MCF 10A (cell line): ENCODE results near the gene HACL1. TPM values are rescaled to one million over a fixed set of nuclear protein-coding genes. Genes with fewer than 3 reads are reported as not detected.

Experiments used
- Bru-seq: library from RNA; stranded (reverse); fragments of 400-500 nt; gene quantifications from one replicate; lab custom pipeline; 2021; lab: Mats Ljungman, UMichigan
- BruChase-seq, 2 experiments: library from RNA; stranded (reverse); fragments of 400-500 nt; gene quantifications; one replicate each; lab custom pipeline; 2021; lab: Mats Ljungman, UMichigan
- BruUV-seq: library from RNA; stranded (reverse); fragments of 400-500 nt; replicated peaks from 2 replicates; lab custom pipeline; 2021; lab: Mats Ljungman, UMichigan
- CTCF ChIA-PET: fragments of 300-600 bp; sonication (Branson Sonifier 250); formaldehyde crosslinking; extraction: SDS; loops from one replicate; lab custom pipeline; 2021; ENCODE audit warnings: antibody characterized with exemption, inconsistent platforms; lab: Yijun Ruan, JAX
- POLR2A ChIA-PET: fragments of 300-600, 350-650 bp; sonication (Branson Sonifier 250); formaldehyde crosslinking; extraction: SDS; loops from one replicate; lab custom pipeline; 2020; ENCODE audit warnings: antibody characterized with exemption, inconsistent platforms; lab: Yijun Ruan, JAX
- DNase-seq: peaks from one replicate; pipeline ENCODE4 v3.0.0-alpha.2; 2018; ENCODE audit not compliant: unreplicated experiment
- H3K27ac Mint-ChIP-seq: one replicate; pipeline ENCODE4 v1.8.0; 2022; ENCODE audit warnings: mild to moderate bottlenecking, low read depth, mixed read lengths; ENCODE audit not compliant: unreplicated experiment
- H3K27me3 Mint-ChIP-seq: one replicate; pipeline ENCODE4 v1.8.0; 2022; ENCODE audit warnings: mixed read lengths; ENCODE audit not compliant: insufficient read depth, unreplicated experiment
- H3K36me3 Mint-ChIP-seq: one replicate; pipeline ENCODE4 v1.8.0; 2022; ENCODE audit warnings: mild to moderate bottlenecking, moderate library complexity, mixed read lengths; ENCODE audit not compliant: insufficient read depth, unreplicated experiment
- H3K4me1 Mint-ChIP-seq: one replicate; pipeline ENCODE4 v1.8.0; 2022; ENCODE audit warnings: mixed read lengths; ENCODE audit not compliant: insufficient read depth, unreplicated experiment
- H3K4me3 Mint-ChIP-seq: one replicate; pipeline ENCODE4 v1.8.0; 2022; ENCODE audit warnings: mild to moderate bottlenecking, moderate library complexity, mixed read lengths; ENCODE audit not compliant: unreplicated experiment
- H3K9me3 Mint-ChIP-seq: one replicate; pipeline ENCODE4 v1.8.0; 2022; ENCODE audit warnings: mixed read lengths; ENCODE audit not compliant: unreplicated experiment
- intact Hi-C: fragments of 100-400 bp; cut with micrococcal nuclease; formaldehyde crosslinking; loops from 2 replicates; pipeline ENCODE4 v1.14.1; 2022
- long read RNA-seq: library from polyadenylated mRNA; stranded (forward); transcript quantifications from one replicate; pipeline ENCODE4 v2.0.0, GENCODE V29; 2022
- total RNA-seq: library from RNA; stranded (reverse); gene quantifications from 2 replicates; pipeline ENCODE4 v1.2.3, GENCODE V29; 2022
- TF ChIP-seq, protein P1 (sequence below): fragments of 200-600 bp; IDR thresholded peaks from one replicate; pipeline ENCODE4 v1.8.0; 2022; ENCODE audit warnings: antibody characterized with exemption, mild to moderate bottlenecking; ENCODE audit not compliant: unreplicated experiment

HACL1 gene
- total RNA-seq (19.6 and 21.0 TPM in 2 replicates), Bru-seq, nascent RNA (percentile 71 among the genes with signal in this experiment), BruChase-seq, experiment 1, labeled RNA remaining after a 6-hour chase (percentile 56 among the genes with signal in this experiment), BruChase-seq, experiment 2, labeled RNA remaining after a 2-hour chase (percentile 59 among the genes with signal in this experiment)
- long read RNA-seq, transcript HACL1-201 (17 exons, 2,266 nt): major isoform, 36 of 60 reads
- long read RNA-seq, partial matches to known transcripts: 2 of 60 reads
- long read RNA-seq, other reads (novel, unspliced or antisense): 14 of 60 reads

DNA sequence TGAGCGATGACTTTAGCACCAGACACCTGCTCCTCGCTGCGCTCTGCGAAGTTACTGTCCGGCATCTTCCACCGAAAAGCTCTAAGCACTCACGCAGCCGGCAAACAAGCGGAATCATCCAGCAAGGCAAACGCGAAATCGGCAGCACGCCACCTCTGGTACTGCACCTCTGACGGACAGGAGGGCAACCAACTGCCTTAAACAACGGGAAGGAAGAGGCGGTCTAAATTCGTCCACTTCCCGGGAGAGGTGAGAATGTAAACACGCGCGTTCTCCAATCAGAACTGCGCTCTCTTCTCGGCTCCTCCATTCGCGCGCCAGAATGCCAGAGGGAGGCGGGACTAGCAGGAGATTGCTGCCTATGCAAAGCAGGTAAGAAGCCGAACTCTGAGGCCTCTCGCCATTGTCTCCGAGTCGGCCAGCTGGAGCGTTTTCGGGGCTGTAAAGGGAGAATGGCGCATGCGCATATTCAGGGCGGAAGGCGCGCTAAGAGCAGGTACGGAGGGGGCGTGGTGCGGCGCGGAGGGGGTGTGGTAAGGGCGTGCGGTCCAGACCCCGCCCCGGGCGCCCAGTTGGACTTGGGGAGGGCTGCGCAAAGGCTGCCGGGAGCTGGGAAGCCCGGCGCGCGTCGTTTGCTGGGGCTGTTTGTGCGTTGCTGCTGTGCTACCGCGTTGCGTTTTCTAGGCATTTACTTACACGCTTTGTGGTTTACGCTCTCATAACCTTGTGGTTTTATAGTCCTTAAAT, at the start of gene HACL1, which contains the start of gene BTD:
Gene HACL1 (minus strand): TSS at position 171 of the 747 bp plus-strand sequence. CDS start 106 bp downstream, at position 65.
Gene BTD (plus strand): TSS at position 347 of the 747 bp plus-strand sequence. CDS start 33,695 bp downstream, outside the sequence.
- no TSS peak for BruUV-seq
- intact Hi-C loops: no loop called here
- peaks cover 33% of the 10 kb centered on the region for H3K36me3 Mint-ChIP-seq
- no peaks in the 10 kb centered on the region for H3K9me3 Mint-ChIP-seq
- peaks cover 28% of the 10 kb centered on the region for H3K4me1 Mint-ChIP-seq
- CTCF ChIA-PET: interaction anchor here (0.6 to 1.5 kb wide), 3 partner anchors 9 to 305 kb away, joined by 4 to 6 read pairs (median 5); no protein-coding TSS in a partner anchor
- peak; percentile 99 for DNase-seq
- peak within 1 kb of the TSS; percentile 95 for H3K27ac Mint-ChIP-seq
- no peaks in the 10 kb centered on the region for H3K27me3 Mint-ChIP-seq
- peak within 1 kb of the TSS; percentile 100 for H3K4me3 Mint-ChIP-seq
- POLR2A ChIA-PET: interaction anchor here (0.5 to 2.3 kb wide), 21 partner anchors 9 to 664 kb away, joined by 3 to 22 read pairs (median 3); partner anchors contain the start of genes ANKRD28, MRPS25, OXNAD1 and RBSN
- TF ChIP-seq, protein P1, sequence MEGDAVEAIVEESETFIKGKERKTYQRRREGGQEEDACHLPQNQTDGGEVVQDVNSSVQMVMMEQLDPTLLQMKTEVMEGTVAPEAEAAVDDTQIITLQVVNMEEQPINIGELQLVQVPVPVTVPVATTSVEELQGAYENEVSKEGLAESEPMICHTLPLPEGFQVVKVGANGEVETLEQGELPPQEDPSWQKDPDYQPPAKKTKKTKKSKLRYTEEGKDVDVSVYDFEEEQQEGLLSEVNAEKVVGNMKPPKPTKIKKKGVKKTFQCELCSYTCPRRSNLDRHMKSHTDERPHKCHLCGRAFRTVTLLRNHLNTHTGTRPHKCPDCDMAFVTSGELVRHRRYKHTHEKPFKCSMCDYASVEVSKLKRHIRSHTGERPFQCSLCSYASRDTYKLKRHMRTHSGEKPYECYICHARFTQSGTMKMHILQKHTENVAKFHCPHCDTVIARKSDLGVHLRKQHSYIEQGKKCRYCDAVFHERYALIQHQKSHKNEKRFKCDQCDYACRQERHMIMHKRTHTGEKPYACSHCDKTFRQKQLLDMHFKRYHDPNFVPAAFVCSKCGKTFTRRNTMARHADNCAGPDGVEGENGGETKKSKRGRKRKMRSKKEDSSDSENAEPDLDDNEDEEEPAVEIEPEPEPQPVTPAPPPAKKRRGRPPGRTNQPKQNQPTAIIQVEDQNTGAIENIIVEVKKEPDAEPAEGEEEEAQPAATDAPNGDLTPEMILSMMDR: no peak

DNA sequence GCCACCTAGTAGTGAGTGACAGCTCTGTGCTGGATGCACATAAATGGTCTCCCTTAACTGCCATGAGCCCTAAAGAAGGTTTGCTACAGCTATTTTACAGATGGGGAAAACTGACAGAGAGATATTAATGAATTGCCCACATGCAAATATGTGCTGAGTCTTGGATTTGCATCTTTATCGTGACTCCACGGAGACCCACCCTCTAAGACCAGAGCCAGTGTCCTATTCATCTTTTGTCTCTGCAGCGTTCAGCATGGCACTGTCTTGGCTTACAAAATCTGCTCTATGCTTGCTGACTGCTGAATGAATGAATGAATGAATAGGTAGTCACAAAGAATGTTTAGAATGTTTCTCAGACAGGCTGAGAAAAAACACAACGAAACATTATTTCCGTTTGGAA, 48.5 kb upstream of the HACL1 start:
- Mint-ChIP-seq H3K4me1 (peaks cover 37% of the 10 kb centered on the region), H3K4me3 (no peak overlapping the region), H3K36me3 (peaks cover 14% of the 10 kb centered on the region), H3K9me3 (peaks cover 4% of the 10 kb centered on the region), H3K27ac (no peak overlapping the region), H3K27me3 (no peaks in the 10 kb centered on the region)
- ChIA-PET CTCF (interaction anchor here (0.8 to 1.4 kb wide), 2 partner anchors 15 to 42 kb away, joined by 3 to 4 read pairs; no protein-coding TSS in a partner anchor), POLR2A (interaction anchor here (0.7 to 3.1 kb wide), 2 partner anchors 16 to 933 kb away, joined by 3 to 9 read pairs; no protein-coding TSS in a partner anchor)
- intact Hi-C loops: loop anchor here (5.0 kb wide), 1 partner anchor 162 kb away; no protein-coding TSS in a partner anchor
- no TSS peak for BruUV-seq
- DNase-seq: no peak
- TF ChIP-seq, protein P1: no peak

DNA sequence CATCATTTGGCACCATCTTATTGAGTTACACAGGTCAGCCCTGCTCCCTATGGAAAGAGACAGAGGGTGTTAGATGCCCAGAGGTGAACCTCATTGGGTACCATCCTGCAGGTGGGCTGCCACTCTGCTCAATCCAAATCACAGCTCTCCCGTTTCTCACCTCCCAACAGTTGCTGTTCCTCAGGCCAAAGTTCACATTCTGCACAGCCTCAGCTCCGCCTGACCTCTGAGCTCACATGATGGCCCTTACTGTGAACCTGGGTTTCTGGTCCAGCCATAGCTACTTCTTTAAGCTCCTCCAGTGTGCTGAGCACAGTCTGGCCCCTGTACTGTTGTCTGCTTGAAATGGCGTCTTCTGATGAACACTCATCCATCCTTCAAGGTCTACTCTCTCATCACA, 48.0 kb upstream of the HACL1 start:
- TF ChIP-seq, protein P1: no peak
- POLR2A ChIA-PET: interaction anchor here (0.7 to 3.1 kb wide), 3 partner anchors 11 to 934 kb away, joined by 3 to 9 read pairs (median 3); no protein-coding TSS in a partner anchor
- H3K27ac Mint-ChIP-seq: no peak overlapping the region
- no peak overlapping the region for H3K4me3 Mint-ChIP-seq
- peaks cover 4% of the 10 kb centered on the region for H3K9me3 Mint-ChIP-seq
- no TSS peak for BruUV-seq
- H3K36me3 Mint-ChIP-seq: peaks cover 14% of the 10 kb centered on the region
- intact Hi-C loops: loop anchor here (5.0 kb wide), 1 partner anchor 163 kb away; no protein-coding TSS in a partner anchor
- H3K4me1 Mint-ChIP-seq: peaks cover 37% of the 10 kb centered on the region
- H3K27me3 Mint-ChIP-seq: no peaks in the 10 kb centered on the region
- CTCF ChIA-PET: interaction anchor here (4.6 kb wide), 1 partner anchor 19 kb away, joined by 24 read pairs; no protein-coding TSS in a partner anchor
- no peak for DNase-seq
